ENCODE data around the gene PATJ.

Gene PATJ

DNA sequence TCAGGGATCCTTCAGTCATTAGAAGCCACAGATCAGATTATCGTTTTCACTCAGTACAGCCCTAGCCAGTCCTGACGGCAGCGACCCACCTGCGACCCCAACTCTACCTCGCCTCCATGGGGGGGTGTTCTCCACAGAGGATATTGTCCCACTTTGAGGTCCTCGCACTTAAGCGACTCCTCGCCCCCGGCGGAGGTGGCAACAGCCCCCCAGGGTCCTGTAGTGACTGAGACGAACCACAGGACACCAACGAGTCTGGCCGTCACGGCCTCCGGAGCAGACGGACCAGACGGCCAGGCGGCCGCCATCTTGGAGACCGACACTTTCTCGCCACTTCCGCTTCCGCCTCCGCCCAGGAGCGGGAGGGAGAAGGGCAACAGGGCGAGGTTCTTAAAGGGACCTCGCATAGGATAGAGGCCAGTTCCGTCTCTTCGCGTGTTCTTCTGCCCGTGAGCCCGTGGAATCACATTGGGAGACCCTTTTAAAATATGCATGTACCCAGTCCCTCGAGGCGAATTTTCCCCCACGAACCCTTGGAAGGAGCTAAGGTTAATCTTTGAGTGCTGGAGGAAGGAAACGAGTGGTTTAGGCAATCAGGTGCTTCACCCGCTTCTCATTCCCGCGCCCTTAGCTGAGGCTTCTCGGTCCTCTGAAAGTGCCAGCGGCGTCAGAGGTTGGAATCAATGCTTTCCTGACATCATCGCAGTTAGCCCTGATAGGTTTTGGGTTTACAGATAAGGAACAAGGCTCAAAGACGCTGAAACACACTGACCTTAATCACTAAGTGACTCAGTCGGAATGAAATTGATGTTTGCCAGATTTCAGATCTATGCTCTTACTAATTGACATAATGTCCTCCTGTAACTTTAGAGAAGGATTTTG lies 17.2 kb upstream of the PATJ start, which contains the start of gene TM2D1 (continued):
- TF ChIP-seq, protein P1, sequence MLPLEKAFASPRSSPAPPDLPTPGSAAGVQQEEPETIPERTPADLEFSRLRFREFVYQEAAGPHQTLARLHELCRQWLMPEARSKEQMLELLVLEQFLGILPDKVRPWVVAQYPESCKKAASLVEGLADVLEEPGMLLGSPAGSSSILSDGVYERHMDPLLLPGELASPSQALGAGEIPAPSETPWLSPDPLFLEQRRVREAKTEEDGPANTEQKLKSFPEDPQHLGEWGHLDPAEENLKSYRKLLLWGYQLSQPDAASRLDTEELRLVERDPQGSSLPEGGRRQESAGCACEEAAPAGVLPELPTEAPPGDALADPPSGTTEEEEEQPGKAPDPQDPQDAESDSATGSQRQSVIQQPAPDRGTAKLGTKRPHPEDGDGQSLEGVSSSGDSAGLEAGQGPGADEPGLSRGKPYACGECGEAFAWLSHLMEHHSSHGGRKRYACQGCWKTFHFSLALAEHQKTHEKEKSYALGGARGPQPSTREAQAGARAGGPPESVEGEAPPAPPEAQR (tag by site-specific recombination; IDR thresholded peaks at IDR 0.05): no peak; the same call in 1 of the 2 replicates
- TF ChIP-seq ZNF433 (tag by site-specific recombination; IDR thresholded peaks at IDR 0.05; ENCODE audit: low read depth) (no peak), ZNF843 (tag by site-specific recombination; IDR thresholded peaks at IDR 0.05) (no peak), RBAK (tag by site-specific recombination; IDR thresholded peaks at IDR 0.05) (no peak), ZNF223 (tag by site-specific recombination; IDR thresholded peaks at IDR 0.05) (no peak), EGR2 (tag by site-specific recombination; IDR thresholded peaks at IDR 0.05; ENCODE audit: low read depth) (0 out of 2 replicates have a peak, but pooled peaks have one; percentile 30), ZNF140 (tag by site-specific recombination; IDR thresholded peaks at IDR 0.05) (no peak), ZNF561 (tag by site-specific recombination; IDR thresholded peaks at IDR 0.05; ENCODE audit: borderline replicate concordance) (no peak), SP2 (tag by site-specific recombination; IDR thresholded peaks at IDR 0.05) (peak; percentile 88), ZNF302 (tag by site-specific recombination; IDR thresholded peaks at IDR 0.05; ENCODE audit: low read depth) (no peak), GLIS2 (tag by site-specific recombination; IDR thresholded peaks at IDR 0.05) (peak; percentile 72), HOXC10 (CRISPR knock-in tag; IDR thresholded peaks at IDR 0.05) (no peak), IKZF3 (tag by site-specific recombination; IDR thresholded peaks at IDR 0.05) (peak; percentile 64), ZNF768 (tag by site-specific recombination; IDR thresholded peaks at IDR 0.05) (no peak), SALL2 (tag by site-specific recombination; IDR thresholded peaks at IDR 0.05; ENCODE audit: borderline replicate concordance) (no peak), ZBTB8A (tag by site-specific recombination; IDR thresholded peaks at IDR 0.05) (peak; percentile 95), ZNF24 (tag by site-specific recombination; IDR thresholded peaks at IDR 0.05) (peak; percentile 86), ZNF112 (tag by site-specific recombination; IDR thresholded peaks at IDR 0.05) (no peak)
- TF ChIP-seq, protein P2, sequence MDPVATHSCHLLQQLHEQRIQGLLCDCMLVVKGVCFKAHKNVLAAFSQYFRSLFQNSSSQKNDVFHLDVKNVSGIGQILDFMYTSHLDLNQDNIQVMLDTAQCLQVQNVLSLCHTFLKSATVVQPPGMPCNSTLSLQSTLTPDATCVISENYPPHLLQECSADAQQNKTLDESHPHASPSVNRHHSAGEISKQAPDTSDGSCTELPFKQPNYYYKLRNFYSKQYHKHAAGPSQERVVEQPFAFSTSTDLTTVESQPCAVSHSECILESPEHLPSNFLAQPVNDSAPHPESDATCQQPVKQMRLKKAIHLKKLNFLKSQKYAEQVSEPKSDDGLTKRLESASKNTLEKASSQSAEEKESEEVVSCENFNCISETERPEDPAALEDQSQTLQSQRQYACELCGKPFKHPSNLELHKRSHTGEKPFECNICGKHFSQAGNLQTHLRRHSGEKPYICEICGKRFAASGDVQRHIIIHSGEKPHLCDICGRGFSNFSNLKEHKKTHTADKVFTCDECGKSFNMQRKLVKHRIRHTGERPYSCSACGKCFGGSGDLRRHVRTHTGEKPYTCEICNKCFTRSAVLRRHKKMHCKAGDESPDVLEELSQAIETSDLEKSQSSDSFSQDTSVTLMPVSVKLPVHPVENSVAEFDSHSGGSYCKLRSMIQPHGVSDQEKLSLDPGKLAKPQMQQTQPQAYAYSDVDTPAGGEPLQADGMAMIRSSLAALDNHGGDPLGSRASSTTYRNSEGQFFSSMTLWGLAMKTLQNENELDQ (tag by site-specific recombination; IDR thresholded peaks at IDR 0.05; ENCODE audit: low read depth): no peak
- TF ChIP-seq, protein P3, sequence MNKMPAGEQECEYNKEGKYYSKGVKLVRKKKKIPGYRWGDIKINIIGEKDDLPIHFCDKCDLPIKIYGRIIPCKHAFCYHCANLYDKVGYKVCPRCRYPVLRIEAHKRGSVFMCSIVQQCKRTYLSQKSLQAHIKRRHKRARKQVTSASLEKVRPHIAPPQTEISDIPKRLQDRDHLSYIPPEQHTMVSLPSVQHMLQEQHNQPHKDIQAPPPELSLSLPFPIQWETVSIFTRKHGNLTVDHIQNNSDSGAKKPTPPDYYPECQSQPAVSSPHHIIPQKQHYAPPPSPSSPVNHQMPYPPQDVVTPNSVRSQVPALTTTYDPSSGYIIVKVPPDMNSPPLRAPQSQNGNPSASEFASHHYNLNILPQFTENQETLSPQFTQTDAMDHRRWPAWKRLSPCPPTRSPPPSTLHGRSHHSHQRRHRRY (tag by site-specific recombination; IDR thresholded peaks at IDR 0.05): 0 out of 2 replicates have a peak, but pooled peaks have one; percentile 16
- TF ChIP-seq, protein P4, sequence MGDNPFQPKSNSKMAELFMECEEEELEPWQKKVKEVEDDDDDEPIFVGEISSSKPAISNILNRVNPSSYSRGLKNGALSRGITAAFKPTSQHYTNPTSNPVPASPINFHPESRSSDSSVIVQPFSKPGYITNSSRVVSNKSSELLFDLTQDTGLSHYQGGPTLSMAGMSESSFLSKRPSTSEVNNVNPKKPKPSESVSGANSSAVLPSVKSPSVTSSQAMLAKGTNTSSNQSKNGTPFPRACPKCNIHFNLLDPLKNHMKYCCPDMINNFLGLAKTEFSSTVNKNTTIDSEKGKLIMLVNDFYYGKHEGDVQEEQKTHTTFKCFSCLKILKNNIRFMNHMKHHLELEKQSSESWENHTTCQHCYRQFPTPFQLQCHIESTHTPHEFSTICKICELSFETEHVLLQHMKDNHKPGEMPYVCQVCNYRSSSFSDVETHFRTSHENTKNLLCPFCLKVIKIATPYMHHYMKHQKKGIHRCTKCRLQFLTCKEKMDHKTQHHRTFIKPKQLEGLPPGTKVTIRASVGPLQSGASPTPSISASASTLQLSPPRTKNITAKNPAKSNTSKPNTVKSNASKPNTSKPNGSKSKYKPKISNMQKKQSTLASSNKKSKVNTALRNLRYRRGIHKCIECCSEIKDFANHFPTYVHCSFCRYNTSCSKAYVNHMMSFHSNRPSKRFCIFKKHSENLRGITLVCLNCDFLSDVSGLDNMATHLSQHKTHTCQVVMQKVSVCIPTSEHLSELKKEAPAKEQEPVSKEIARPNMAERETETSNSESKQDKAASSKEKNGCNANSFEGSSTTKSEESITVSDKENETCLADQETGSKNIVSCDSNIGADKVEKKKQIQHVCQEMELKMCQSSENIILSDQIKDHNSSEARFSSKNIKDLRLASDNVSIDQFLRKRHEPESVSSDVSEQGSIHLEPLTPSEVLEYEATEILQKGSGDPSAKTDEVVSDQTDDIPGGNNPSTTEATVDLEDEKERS (tag by site-specific recombination; IDR thresholded peaks at IDR 0.05): peak; percentile 24; the same call in 1 of the 2 replicates
- TF ChIP-seq, protein P5, sequence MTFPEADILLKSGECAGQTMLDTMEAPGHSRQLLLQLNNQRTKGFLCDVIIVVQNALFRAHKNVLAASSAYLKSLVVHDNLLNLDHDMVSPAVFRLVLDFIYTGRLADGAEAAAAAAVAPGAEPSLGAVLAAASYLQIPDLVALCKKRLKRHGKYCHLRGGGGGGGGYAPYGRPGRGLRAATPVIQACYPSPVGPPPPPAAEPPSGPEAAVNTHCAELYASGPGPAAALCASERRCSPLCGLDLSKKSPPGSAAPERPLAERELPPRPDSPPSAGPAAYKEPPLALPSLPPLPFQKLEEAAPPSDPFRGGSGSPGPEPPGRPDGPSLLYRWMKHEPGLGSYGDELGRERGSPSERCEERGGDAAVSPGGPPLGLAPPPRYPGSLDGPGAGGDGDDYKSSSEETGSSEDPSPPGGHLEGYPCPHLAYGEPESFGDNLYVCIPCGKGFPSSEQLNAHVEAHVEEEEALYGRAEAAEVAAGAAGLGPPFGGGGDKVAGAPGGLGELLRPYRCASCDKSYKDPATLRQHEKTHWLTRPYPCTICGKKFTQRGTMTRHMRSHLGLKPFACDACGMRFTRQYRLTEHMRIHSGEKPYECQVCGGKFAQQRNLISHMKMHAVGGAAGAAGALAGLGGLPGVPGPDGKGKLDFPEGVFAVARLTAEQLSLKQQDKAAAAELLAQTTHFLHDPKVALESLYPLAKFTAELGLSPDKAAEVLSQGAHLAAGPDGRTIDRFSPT (tag by site-specific recombination; IDR thresholded peaks at IDR 0.05): peak; percentile 74; the same call in 1 of the 2 replicates
- TF ChIP-seq, protein P6, sequence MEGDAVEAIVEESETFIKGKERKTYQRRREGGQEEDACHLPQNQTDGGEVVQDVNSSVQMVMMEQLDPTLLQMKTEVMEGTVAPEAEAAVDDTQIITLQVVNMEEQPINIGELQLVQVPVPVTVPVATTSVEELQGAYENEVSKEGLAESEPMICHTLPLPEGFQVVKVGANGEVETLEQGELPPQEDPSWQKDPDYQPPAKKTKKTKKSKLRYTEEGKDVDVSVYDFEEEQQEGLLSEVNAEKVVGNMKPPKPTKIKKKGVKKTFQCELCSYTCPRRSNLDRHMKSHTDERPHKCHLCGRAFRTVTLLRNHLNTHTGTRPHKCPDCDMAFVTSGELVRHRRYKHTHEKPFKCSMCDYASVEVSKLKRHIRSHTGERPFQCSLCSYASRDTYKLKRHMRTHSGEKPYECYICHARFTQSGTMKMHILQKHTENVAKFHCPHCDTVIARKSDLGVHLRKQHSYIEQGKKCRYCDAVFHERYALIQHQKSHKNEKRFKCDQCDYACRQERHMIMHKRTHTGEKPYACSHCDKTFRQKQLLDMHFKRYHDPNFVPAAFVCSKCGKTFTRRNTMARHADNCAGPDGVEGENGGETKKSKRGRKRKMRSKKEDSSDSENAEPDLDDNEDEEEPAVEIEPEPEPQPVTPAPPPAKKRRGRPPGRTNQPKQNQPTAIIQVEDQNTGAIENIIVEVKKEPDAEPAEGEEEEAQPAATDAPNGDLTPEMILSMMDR (tag by site-specific recombination; IDR thresholded peaks at IDR 0.05): no peak; the same call in 1 of the 2 replicates
- TF ChIP-seq, protein P7, sequence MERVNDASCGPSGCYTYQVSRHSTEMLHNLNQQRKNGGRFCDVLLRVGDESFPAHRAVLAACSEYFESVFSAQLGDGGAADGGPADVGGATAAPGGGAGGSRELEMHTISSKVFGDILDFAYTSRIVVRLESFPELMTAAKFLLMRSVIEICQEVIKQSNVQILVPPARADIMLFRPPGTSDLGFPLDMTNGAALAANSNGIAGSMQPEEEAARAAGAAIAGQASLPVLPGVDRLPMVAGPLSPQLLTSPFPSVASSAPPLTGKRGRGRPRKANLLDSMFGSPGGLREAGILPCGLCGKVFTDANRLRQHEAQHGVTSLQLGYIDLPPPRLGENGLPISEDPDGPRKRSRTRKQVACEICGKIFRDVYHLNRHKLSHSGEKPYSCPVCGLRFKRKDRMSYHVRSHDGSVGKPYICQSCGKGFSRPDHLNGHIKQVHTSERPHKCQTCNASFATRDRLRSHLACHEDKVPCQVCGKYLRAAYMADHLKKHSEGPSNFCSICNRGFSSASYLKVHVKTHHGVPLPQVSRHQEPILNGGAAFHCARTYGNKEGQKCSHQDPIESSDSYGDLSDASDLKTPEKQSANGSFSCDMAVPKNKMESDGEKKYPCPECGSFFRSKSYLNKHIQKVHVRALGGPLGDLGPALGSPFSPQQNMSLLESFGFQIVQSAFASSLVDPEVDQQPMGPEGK (tag by site-specific recombination; IDR thresholded peaks at IDR 0.05): peak; percentile 35; the same call in 1 of the 2 replicates
